Chondrocyte (in vitro differentiated cells): ENCODE data around the gene SPP2. TPM values are rescaled to one million over a fixed set of nuclear protein-coding genes. Genes with fewer than 3 reads are reported as not detected.

Experiments
- DNase-seq: peaks from one replicate; pipeline ENCODE4 v3.0.0; 2021; ENCODE audit warnings: mixed read lengths, low spot score
- H3K27ac Mint-ChIP-seq: one replicate; pipeline ENCODE4 v1.8.0; 2021; ENCODE audit warnings: mild to moderate bottlenecking, moderate library complexity, mixed read lengths; ENCODE audit not compliant: unreplicated experiment
- H3K27me3 Mint-ChIP-seq: 2 replicates; pipeline ENCODE4 v1.8.0; 2021; ENCODE audit warnings: low read depth, mixed read lengths
- H3K36me3 Mint-ChIP-seq: 2 replicates; pipeline ENCODE4 v1.8.0; 2021; ENCODE audit warnings: low read depth, mixed read lengths
- H3K4me1 Mint-ChIP-seq: 2 replicates; pipeline ENCODE4 v1.8.0; 2021; ENCODE audit warnings: low read depth, mild to moderate bottlenecking, mixed read lengths
- H3K4me3 Mint-ChIP-seq: one replicate; pipeline ENCODE4 v1.8.0; 2021; ENCODE audit warnings: mild to moderate bottlenecking, moderate library complexity, mixed read lengths; ENCODE audit not compliant: unreplicated experiment
- H3K9me3 Mint-ChIP-seq: 2 replicates; pipeline ENCODE4 v1.8.0; 2021; ENCODE audit warnings: low read depth, mixed read lengths
- total RNA-seq: library from RNA; stranded (reverse); gene quantifications from 3 replicates; pipeline ENCODE4 v1.2.1, GENCODE V29; 2021
- TF ChIP-seq, protein P1 (sequence below): fragments of 200-600 bp; sonication (generic); IDR thresholded peaks from 2 replicates; pipeline ENCODE4 v1.5.0; 2021; ENCODE audit warnings: antibody characterized with exemption, mild to moderate bottlenecking, moderate library complexity

Gene SPP2
- total RNA-seq, 1 donor from 2014 or later: not detected

DNA sequence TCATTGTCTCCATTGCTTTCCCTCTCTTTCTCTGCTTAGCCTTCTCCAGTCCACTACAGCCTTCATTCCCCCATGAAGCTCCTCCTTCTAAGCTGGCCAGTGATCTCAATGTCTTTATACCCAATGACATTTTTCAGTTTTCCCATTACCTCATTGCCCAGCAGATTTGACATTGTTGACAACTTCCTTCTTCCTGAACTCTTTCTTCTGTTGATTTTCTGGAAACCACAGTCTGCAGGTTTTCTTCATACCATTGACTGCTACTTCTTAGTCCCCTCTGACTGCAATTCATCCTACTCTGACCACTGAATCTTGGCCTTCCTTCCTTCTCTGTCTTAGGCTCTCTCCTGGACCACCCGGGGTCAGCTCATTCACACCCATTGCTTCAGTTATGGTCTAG lies 22.9 kb upstream of the SPP2 start:
- Mint-ChIP-seq H3K9me3 (peaks cover 4% of the 10 kb centered on the region), H3K4me3 (no peak overlapping the region), H3K27me3 (peaks cover 10% of the 10 kb centered on the region), H3K4me1 (peaks cover 16% of the 10 kb centered on the region), H3K27ac (no peak overlapping the region), H3K36me3 (no peaks in the 10 kb centered on the region)
- DNase-seq: no peak
- TF ChIP-seq, protein P1, sequence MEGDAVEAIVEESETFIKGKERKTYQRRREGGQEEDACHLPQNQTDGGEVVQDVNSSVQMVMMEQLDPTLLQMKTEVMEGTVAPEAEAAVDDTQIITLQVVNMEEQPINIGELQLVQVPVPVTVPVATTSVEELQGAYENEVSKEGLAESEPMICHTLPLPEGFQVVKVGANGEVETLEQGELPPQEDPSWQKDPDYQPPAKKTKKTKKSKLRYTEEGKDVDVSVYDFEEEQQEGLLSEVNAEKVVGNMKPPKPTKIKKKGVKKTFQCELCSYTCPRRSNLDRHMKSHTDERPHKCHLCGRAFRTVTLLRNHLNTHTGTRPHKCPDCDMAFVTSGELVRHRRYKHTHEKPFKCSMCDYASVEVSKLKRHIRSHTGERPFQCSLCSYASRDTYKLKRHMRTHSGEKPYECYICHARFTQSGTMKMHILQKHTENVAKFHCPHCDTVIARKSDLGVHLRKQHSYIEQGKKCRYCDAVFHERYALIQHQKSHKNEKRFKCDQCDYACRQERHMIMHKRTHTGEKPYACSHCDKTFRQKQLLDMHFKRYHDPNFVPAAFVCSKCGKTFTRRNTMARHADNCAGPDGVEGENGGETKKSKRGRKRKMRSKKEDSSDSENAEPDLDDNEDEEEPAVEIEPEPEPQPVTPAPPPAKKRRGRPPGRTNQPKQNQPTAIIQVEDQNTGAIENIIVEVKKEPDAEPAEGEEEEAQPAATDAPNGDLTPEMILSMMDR: no peak

DNA sequence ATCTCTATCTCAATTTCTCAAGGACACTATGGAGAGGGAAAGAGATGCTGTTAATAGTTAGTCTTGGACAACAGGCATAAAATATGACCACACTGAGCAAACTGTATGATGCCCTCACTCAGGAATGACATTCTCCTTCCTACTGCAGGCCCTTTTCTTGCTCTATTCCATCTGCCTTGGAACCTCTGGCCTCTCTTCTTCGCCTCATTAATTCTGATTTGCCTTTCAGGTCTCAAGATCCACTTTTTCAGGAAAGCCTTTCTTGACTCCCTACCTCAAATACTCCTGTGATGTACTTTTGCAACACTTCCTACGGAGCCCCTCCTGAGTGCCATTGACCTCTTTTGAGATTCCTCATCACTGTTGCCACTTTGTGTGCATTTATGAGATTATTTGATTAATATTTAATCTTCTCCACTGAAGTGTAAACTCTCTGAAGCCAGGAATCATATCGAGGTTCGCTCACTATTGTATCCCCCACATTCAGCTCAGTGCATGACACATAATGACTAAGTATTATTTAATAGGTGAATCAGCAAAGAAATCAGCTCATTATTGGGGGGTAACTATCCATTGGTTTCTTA lies 21.3 kb upstream of the SPP2 start:
- no peak overlapping the region for H3K4me3 Mint-ChIP-seq
- H3K4me1 Mint-ChIP-seq: peaks cover 16% of the 10 kb centered on the region
- H3K36me3 Mint-ChIP-seq: peaks cover 2% of the 10 kb centered on the region
- no peak overlapping the region for H3K27ac Mint-ChIP-seq
- no peak for DNase-seq
- TF ChIP-seq, protein P1: no peak
- H3K9me3 Mint-ChIP-seq: peaks cover 14% of the 10 kb centered on the region
- peaks cover 10% of the 10 kb centered on the region for H3K27me3 Mint-ChIP-seq

DNA sequence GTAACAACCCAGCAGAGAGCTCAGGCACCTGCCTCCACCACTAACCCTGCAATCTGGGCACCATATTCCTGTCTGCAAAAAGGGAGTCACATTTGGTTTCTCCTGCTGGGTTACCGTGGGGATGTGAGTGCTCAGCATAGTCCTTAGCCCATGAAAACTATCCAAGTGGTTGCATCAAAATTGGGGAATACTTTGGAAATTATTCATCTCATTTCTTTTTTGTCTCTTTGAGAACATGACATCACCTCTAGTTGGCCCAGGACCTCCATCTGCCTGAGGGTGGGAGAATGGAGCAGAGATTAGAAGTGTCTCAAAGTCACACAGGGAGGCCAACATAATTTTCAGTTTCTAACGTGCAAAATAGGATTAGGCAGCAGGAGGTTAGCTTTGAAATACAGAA lies 19.3 kb upstream of the SPP2 start:
- Mint-ChIP-seq H3K4me1 (peaks cover 8% of the 10 kb centered on the region), H3K9me3 (peaks cover 18% of the 10 kb centered on the region), H3K27me3 (peaks cover 10% of the 10 kb centered on the region), H3K27ac (no peak overlapping the region), H3K36me3 (peaks cover 2% of the 10 kb centered on the region), H3K4me3 (no peak overlapping the region)
- DNase-seq: no peak
- TF ChIP-seq, protein P1: no peak

DNA sequence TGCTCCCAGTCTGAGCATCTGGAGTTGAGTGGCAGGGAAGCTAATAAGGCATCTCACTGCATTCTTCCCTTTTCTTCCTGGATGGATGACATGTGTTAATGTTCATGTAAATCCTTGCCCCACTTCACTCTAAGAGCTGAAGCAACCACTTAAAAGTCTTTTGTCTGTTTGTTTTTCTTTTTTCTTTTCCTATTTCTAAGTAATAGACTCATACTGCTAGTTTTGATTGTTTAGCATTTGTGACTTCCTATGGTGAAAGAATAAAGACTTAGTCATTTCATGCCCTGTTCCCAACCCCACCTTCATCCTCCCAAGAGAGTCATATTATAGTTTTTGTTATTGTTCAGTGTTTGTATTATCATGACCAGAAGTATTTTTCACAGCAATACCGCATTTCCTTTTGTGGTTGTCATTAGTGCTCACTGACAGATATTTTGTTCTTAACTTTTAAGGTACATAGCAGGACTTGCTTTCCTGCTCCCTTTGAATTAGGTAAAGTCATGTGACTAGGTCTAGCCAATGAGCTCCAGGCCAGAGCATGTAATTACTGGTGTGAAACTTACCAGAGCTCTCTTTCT lies 18.1 kb upstream of the SPP2 start:
- Mint-ChIP-seq H3K27me3 (peaks cover 5% of the 10 kb centered on the region), H3K27ac (no peak overlapping the region), H3K4me3 (no peak overlapping the region), H3K4me1 (peaks cover 6% of the 10 kb centered on the region), H3K36me3 (peaks cover 2% of the 10 kb centered on the region), H3K9me3 (peaks cover 27% of the 10 kb centered on the region)
- DNase-seq: no peak
- TF ChIP-seq, protein P1: no peak

DNA sequence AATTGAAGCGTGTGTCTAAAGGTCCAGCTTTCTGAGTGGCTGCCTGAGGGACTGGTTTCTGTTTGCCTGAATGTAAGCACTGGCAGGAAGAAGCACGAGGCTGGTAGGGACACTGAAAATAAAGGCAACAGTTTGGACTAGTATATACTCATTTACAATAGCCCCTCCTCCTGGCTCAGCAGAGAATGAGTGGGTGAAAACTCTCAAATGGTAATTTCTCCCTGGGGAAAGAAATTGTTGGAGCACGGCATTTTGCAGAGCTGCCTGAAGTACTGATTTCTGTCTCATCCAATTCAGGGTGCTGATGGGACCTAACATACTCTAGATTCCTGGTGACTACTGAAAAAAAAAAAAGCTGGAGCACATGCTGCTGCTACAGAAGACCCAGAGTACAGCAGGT lies 17.3 kb upstream of the SPP2 start:
- H3K4me1 Mint-ChIP-seq: peaks cover 8% of the 10 kb centered on the region
- no peak overlapping the region for H3K4me3 Mint-ChIP-seq
- TF ChIP-seq, protein P1: no peak
- H3K9me3 Mint-ChIP-seq: peaks cover 27% of the 10 kb centered on the region
- H3K36me3 Mint-ChIP-seq: peaks cover 2% of the 10 kb centered on the region
- H3K27ac Mint-ChIP-seq: no peak overlapping the region
- DNase-seq: no peak
- peaks cover 4% of the 10 kb centered on the region for H3K27me3 Mint-ChIP-seq
